CD4-positive, alpha-beta T cell treated with Interferon gamma for 1 hour (primary cell): ENCODE data around the gene SNHG17.
"Not testable (repeated sequence)": the region's sequence is repeated elsewhere in the genome, so short reads cannot be mapped to it uniquely, and the experiment has no call there.

Experiments
- DNase-seq: peaks from one replicate; pipeline ENCODE4 v3.0.0-alpha.2; 2020

Gene SNHG17

GRCh38 chr20:38447251-38447661, 12.1 kb upstream of the SNHG17 start:
- DNase-seq = no peak

DNA sequence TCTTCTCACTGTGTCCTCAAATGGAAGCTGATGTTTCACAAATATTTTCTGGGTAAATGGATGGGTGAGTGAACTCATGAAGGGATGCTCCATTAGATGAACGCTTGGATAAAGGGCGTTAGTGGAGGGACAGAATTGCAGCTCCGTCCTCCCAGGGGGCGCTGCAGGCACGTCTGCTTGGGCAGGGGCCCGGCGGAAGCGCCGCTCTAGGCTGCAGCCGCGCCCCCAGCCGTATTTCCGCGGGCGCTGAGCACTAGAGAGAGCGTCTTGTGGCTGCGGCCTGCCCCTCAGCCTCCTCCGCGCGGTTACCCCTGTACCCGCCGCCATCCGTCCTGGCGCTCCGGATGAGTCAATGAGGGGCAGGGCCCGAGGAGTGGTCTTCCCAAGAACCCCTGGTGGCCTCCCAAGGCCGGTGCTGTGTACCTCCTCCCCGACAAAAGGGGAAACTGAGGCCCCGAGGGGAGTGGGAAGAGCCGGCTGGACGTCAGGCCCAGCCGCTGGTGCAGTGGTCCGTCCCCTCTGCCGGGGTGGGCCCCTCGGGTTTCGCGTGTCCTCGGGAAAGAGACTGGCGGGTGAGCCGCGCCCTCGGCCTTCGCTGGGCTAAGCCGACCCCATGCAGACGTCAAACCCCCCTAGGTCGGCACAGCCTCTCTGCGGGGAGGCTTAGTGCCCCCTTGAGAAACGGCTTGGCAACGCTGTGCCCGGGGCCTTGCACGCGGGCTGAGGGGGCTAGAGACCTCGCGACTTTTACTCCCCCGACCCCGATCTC, 11.5 kb upstream of the SNHG17 start:
- DNase-seq = peak; percentile 89

DNA sequence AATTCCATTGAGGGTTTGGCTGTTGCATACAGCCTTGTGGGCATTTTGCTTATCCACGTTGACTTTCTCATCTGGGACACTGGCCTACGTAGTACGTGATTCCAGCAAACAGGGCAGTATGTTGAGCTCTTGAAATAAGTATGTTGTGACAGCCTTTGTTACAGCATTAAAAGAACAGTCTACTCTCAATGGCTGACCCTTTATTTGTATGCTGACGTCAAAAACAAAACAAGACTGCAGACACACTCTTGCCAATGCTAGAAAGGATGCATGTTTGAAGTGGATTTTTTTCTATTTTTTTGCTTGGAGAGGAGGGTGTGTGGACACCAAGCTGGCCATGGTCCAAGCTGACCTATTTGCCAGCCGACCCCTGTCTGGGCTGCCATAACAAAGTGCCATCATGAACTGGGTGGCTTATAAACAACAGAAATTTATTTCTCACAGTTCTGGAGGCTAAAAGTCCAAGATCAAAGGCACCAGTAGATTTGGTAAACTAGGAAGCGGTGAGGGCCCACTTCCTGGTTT, 10.8 kb upstream of the SNHG17 start:
- no peak for DNase-seq

GRCh38 chr20:38445381-38445796, 10.3 kb upstream of the SNHG17 start:
- no peak for DNase-seq

DNA sequence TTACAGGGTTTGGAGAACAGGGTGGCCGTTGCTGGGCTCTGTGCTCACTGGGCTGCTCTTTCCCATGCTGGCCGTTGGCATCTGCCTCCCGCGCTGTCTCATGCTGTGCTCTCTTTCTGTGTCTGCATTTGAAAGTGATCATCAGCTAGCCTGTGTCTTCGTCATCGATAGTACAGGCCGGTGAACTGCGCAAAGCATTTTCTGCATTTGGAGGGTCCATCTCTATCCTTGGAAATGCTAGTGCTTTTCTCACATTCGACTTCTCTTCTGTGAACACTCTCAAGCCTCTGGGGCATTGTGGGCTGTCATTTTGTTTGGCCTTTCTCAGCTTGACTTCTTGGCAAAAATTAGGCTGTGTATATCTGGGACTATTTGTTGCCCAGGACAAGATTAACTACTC, 6.8 kb upstream of the SNHG17 start:
- DNase-seq = no peak

GRCh38 chr20:38441110-38441509, 6.0 kb upstream of the SNHG17 start:
- not testable (repeated sequence) for DNase-seq

- no peak for DNase-seq
Measured at GRCh38 chr20:38437796-38438195, 2.7 kb upstream of the SNHG17 start.

- no peak for DNase-seq
Measured at GRCh38 chr20:38435555-38435939, 419 bp upstream of the SNHG17 start.

DNA sequence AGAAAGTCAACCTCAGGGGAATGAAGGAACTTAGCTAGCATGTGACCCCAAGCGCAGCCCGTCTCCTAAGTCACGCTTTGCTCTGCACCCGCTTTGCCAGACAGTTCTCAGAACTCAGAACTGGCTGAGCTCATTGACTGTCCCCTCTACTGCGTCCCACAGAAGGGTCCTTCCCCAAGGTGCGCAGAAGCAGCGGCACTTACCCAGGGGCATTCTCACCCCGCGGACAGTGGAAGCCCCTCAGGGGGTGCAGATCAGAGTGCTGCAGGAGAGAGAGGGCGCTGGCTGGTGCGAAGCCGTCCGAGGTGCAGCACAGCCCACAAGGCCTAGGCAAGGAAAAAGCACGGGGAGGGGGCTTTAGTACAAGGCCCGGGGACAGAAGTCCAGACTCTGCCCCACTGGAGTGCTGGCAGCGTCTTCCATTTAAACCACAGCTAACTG, 807 bp downstream of the SNHG17 start:
- no peak for DNase-seq

GRCh38 chr20:38433304-38433972, 1.7 kb downstream of the SNHG17 start:
- DNase-seq = no peak

GRCh38 chr20:38432870-38433269, 2.3 kb downstream of the SNHG17 start:
- not testable (repeated sequence) for DNase-seq

DNA sequence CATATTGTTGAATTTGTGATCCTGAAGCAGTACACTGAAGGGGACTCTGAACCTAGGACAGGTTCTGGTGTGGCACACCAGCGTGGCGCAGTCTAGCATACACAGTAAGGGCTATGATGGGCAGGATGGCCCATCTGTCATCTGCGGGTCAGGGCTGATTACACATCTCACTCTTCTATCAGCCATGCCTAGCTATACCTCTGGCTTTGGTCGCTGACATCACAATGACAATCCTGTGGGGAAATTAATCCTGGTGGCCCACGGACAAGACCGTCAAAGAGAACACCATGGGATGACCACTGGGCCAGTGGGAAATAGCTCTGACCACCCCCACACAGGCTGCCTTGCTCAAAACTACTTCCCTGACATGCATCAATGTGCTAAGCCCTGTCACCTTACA, 2.8 kb downstream of the SNHG17 start:
- no peak for DNase-seq

DNA sequence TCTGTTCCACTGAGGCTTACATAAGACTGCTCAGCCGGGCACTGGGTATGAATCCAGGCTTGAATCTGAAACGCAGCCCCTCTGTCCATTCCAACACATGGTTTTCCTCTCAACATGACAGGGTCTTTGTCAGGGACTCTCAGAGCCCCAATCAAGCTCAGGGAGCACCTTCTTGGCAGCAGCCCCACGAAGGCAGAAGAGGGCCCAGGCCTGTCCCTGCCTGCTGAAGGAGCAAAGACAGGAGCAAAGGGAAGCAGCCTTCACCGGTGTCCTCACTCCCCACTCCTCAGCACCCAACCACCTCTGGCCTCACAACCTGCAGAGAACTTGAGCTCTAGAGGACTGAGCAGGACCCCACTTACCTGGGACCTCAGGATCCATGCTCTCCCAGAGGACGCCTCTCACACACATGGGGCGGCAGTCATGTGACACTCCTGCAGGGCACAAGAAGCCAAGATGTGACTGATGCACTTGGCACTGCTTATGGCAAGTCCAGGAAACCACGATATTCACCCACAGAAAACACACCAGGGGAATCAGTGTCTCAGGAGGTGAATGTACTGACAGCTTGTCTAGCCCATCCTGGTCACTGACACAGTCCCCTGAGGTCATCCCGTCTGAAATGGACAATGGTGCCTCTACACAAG, 4.3 kb downstream of the SNHG17 start:
- no peak for DNase-seq

GRCh38 chr20:38429301-38429700, 5.8 kb downstream of the SNHG17 start:
- no peak for DNase-seq

- no peak for DNase-seq
Measured at GRCh38 chr20:38428800-38429199, 6.3 kb downstream of the SNHG17 start.

DNA sequence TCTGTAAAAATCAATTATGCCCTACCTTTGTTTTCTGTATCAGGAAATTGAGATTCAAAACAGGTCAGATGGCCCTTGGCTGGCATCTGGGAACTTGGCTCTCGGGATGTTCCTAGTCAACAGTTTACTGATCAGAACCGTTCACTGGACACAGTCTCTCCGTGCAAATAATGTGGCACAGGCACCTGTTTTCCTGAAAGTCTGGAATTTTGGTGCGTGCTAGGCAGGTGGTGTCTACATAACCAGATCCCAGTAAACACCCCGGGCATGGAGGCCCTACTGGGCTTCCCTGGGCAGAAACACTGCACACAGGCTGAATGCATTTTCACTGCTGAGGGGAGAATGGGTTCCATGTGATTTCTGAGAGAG, 7.5 kb downstream of the SNHG17 start:
- no peak for DNase-seq

- no peak for DNase-seq
Measured at GRCh38 chr20:38426006-38426897, 8.9 kb downstream of the SNHG17 start.

- no peak for DNase-seq
Measured at GRCh38 chr20:38424401-38424800, 10.7 kb downstream of the SNHG17 start.

DNA sequence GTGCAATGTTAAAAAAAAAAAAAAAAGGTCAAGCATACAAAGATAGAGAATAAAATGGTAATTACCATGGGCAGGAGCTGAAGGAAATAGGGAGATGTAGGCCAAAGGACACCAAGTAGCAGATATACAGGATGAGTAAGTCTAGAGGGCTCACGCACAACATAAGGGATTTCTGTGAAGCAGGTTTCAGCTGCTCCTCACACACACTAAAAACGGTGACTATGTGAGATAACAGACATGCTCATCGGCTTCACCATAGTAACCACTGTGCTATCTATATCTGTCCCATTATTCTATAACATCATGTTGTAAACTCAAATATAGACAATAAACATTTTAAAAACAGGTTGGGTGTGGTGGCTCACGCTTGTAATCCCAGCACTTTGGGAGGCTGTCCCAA, 11.6 kb downstream of the SNHG17 start:
- DNase-seq = no peak

DNA sequence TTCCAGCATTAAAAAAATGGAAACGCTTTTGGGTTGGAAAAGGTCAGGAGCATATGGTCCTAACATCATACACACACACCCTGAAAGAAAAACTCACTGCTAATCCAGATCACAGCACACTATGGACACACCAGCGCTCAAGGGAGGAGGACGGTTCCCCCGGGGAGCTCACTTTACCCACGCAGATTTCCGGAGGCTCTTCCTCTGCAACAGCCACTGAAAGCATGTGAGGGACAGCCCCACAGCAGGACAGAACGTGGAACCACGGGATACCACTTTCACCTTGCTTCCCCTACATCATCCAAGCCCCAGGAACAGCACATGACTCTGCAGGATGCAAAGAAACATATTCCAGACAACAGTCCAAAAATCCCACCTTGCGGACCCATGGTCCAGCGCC, 13.2 kb downstream of the SNHG17 start:
- no peak for DNase-seq

- no peak for DNase-seq
Measured at GRCh38 chr20:38420388-38421085, 14.6 kb downstream of the SNHG17 start.
